ENCODE results near the gene ASTN2. TPM values are rescaled to one million over a fixed set of nuclear protein-coding genes. Genes with fewer than 3 reads are reported as not detected.

ASTN2 gene
- total and polyA plus RNA-seq, 10 of the 15 experiments (the other 5 are each of a cell fraction or from before 2014, with no cell fraction given): 1.4 to 15.7 (median 7.0) TPM

- POLR2A ChIA-PET: no interaction called here
- Histone ChIP-seq H3K4me3 (no peak overlapping the region), H2AFZ (ENCODE audit: control insufficient read depth, low read depth, low read length) (no peak overlapping the region), H3K27ac (ENCODE audit: control insufficient read depth, insufficient read depth) (no peak overlapping the region), H3K9me3 (replicated peaks; ENCODE audit: control insufficient read depth, insufficient read depth, low read length) (no peaks in the 10 kb centered on the region), H3K79me2 (ENCODE audit: control insufficient read depth, insufficient read depth, low read length) (no peaks in the 10 kb centered on the region), H3K36me3 (ENCODE audit: control insufficient read depth in 2 of 2, insufficient read depth in 2 of 2, low read length in 1 of 2) (no peaks in the 10 kb centered on the region), H4K20me1 (ENCODE audit: control insufficient read depth, insufficient read depth) (no peaks in the 10 kb centered on the region), H3K27me3 (replicated peaks in 1 of 2; ENCODE audit: control insufficient read depth in 2 of 2, insufficient read depth in 2 of 2, low read length in 1 of 2) (no peaks in the 10 kb centered on the region), H3K4me1 (ENCODE audit: control insufficient read depth, insufficient read depth, low read length) (no peaks in the 10 kb centered on the region), H3K4me2 (ENCODE audit: control insufficient read depth, insufficient read depth) (no peak overlapping the region), H3K9ac (ENCODE audit: control insufficient read depth, insufficient read depth, low read length) (no peak overlapping the region)
- BruUV-seq (replicated peaks): no TSS peak
- CTCF ChIA-PET: interaction anchor here (0.6 to 0.7 kb wide), 2 partner anchors 885 to 1103 kb away, joined by 3 read pairs; no protein-coding TSS in a partner anchor
- RAD21 ChIA-PET (ENCODE audit: unreplicated experiment): no interaction called here
- no peak for ATAC-seq
- in situ Hi-C loops (cut with MboI) (no loop called here), intact Hi-C loops (cut with micrococcal nuclease; ENCODE audit: unreplicated experiment) (no loop called here)
- WGBS (ENCODE audit: insufficient coverage, insufficient replicate concordance, low lambda C conversion rate, missing lambda C conversion rate): 70% methylated on average over 4 of the region's 4 CpGs
- FAIRE-seq: no peak
- DNase-seq (ENCODE audit: low read depth, low spot score): no peak
- SMC1A ChIA-PET (ENCODE audit: uncharacterized antibody, unreplicated experiment): no interaction called here
- no peak for TF ChIP-seq IRF5 (IDR thresholded peaks at IDR 0.05; ENCODE audit: borderline replicate concordance)
- TF ChIP-seq BRCA1 (IDR thresholded peaks at IDR 0.05; ENCODE audit: low read depth, low read length): no peak
- no peak for TF ChIP-seq IRF4 (IDR thresholded peaks at IDR 0.05; ENCODE audit: low read depth, low read length)
Measured at GRCh38 chr9:116477584-116478141, 937.2 kb downstream of the ASTN2 start.

GRCh38 chr9:116476935-116477381 lies 937.9 kb downstream of the ASTN2 start:
- H3K4me1 ChIP-seq (ENCODE audit: control insufficient read depth, insufficient read depth, low read length): no peaks in the 10 kb centered on the region
- intact Hi-C loops (cut with micrococcal nuclease; ENCODE audit: unreplicated experiment): no loop called here
- no peak overlapping the region for H3K27ac ChIP-seq (ENCODE audit: control insufficient read depth, insufficient read depth)
- H3K79me2 ChIP-seq (ENCODE audit: control insufficient read depth, insufficient read depth, low read length): no peaks in the 10 kb centered on the region
- no peaks in the 10 kb centered on the region for H3K27me3 ChIP-seq (replicated peaks in 1 of 2; ENCODE audit: control insufficient read depth in 2 of 2, insufficient read depth in 2 of 2, low read length in 1 of 2)
- ATAC-seq (no peak), DNase-seq (ENCODE audit: low read depth, low spot score) (no peak), FAIRE-seq (no peak)
- ChIA-PET RAD21 (ENCODE audit: unreplicated experiment) (no interaction called here), SMC1A (ENCODE audit: uncharacterized antibody, unreplicated experiment) (no interaction called here), POLR2A (interaction anchor here (0.6 kb wide), 1 partner anchor 323 kb away, joined by 4 read pairs; the partner anchor contains the start of gene PAPPA), CTCF (interaction anchor here (0.6 to 0.7 kb wide), 2 partner anchors 885 to 1102 kb away, joined by 3 read pairs; no protein-coding TSS in a partner anchor)
- no peak overlapping the region for H3K4me2 ChIP-seq (ENCODE audit: control insufficient read depth, insufficient read depth)
- H2AFZ ChIP-seq (ENCODE audit: control insufficient read depth, low read depth, low read length): no peak overlapping the region
- no peak overlapping the region for H3K9ac ChIP-seq (ENCODE audit: control insufficient read depth, insufficient read depth, low read length)
- no peaks in the 10 kb centered on the region for H3K9me3 ChIP-seq (replicated peaks; ENCODE audit: control insufficient read depth, insufficient read depth, low read length)
- H3K36me3 ChIP-seq (ENCODE audit: control insufficient read depth in 2 of 2, insufficient read depth in 2 of 2, low read length in 1 of 2): no peaks in the 10 kb centered on the region
- 58% methylated on average over 10 of the region's 10 CpGs for WGBS (ENCODE audit: insufficient coverage, insufficient replicate concordance, low lambda C conversion rate, missing lambda C conversion rate)
- H4K20me1 ChIP-seq (ENCODE audit: control insufficient read depth, insufficient read depth): no peaks in the 10 kb centered on the region
- no peak overlapping the region for H3K4me3 ChIP-seq
- in situ Hi-C loops (cut with MboI): no loop called here
- BruUV-seq (replicated peaks): no TSS peak
- TF ChIP-seq TBL1XR1 (IDR thresholded peaks at IDR 0.05; ENCODE audit: low read depth, low read length): no peak
- TF ChIP-seq HSF1 (IDR thresholded peaks at IDR 0.05; ENCODE audit: low read depth, low read length): no peak
- no peak for TF ChIP-seq DPF2 (IDR thresholded peaks at IDR 0.05)
- TF ChIP-seq IRF3 (IDR thresholded peaks at IDR 0.05): no peak
- TF ChIP-seq REST (IDR thresholded peaks at IDR 0.05; ENCODE audit: low read depth, low read length): no peak
- no peak for TF ChIP-seq JUNB (IDR thresholded peaks at IDR 0.05)
